Amygdala (tissue), 56 donors: ENCODE data around the gene UTP3.
A peak's percentile ranks its signal among the peaks of the same experiment; 100 is the strongest.
"Not testable (repeated sequence)": the region's sequence is repeated elsewhere in the genome, so short reads cannot be mapped to it uniquely, and the experiment has no call there.

ENCODE experiments used
- DNase-seq, 56 donors: peaks; one replicate each; lab custom pipeline; 2025; lab: John Stamatoyannopoulos, UW

Gene UTP3

DNA sequence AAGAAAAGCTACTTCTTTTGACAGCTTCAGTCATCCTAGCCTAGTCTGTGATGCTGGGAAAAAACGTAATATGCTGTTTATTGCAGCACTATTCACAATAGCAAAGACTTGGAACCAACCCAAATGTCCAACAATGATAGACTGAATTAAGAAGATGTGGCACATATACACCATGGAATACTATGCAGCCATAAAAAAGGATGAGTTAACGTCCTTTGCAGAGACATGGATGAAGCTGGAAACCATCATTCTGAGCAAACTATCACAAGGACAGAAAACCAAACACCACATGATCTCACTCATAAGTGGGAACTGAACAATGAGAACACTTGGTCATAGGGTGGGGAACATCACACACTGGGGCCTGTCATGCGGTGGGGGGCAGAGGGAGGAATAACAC, 6.2 kb upstream of the UTP3 start:
- not testable (repeated sequence) for DNase-seq

DNA sequence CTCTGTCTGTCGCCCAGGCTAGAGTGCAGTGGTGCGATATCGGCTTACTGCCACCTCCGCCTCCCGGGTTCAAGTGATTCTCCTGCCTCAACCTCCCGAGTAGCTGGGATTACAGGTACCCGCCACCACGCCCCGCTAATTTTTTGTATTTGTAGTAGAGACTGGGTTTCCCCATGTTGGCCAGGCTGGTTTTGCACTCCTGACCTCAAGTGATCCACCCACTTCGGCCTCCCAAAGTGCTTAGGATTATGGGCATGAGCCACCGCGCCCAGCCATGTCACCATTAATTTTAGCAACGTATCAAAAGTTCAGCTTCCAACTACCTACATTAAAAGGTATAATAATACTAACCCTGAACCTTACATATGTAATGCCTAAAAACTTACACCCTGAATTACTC, 940 bp upstream of the UTP3 start:
- DNase-seq: peak in 5 of 56 donors; percentile 4 to 41 (median 20)

DNA sequence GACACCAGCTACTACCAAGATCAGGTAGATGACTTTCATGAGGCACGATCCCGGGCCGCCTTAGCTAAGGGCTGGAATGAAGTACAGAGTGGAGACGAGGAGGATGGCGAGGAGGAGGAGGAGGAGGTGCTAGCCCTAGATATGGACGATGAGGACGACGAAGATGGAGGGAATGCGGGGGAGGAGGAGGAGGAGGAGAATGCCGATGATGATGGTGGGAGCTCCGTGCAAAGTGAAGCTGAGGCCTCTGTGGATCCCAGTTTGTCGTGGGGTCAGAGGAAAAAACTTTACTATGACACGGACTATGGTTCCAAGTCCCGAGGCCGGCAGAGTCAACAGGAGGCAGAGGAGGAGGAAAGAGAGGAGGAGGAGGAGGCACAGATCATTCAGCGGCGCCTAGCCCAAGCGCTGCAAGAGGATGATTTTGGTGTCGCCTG, 481 bp downstream of the UTP3 start:
- DNase-seq: peak in 3 of 56 donors; percentile 20 to 54 (median 21)

DNA sequence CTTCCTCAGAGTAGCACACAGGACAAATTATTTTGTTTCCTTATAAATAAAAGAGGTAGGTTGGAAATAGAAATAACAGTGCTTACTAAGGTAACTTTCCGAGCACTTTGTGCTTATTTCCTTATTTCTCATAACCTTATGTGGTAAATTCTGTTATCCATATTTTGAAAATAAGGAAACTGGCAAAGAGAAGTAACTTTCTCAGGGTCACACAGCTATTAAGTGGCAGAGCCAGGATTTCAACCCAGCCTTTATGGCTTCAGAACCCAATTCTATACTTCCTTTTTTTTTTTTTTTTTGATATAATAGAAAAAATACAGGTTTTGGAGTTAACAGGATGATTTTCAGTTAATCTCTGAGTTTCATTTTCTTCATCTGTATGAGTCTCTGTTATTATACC, 3.3 kb downstream of the UTP3 start:
- DNase-seq: no peak

DNA sequence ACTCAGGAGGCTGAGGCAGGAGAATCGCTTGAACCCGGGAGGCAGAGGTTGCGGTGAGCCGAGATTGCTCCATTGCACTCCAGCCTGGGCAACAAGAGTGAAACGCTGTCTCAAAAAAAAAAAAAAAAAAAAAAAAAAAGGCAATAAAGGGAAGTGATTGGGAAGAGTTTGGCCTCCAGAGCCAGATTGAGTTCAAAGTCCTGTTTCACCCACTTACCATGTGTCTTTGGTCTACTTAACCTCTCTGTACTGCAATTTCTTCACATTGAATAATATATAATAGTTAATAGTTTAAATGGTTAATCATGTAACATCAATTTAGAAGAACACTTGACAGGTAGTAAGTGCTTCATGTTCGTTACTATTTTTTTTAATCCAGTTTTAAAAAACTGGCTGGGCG, 6.3 kb downstream of the UTP3 start:
- not testable (repeated sequence) for DNase-seq

DNA sequence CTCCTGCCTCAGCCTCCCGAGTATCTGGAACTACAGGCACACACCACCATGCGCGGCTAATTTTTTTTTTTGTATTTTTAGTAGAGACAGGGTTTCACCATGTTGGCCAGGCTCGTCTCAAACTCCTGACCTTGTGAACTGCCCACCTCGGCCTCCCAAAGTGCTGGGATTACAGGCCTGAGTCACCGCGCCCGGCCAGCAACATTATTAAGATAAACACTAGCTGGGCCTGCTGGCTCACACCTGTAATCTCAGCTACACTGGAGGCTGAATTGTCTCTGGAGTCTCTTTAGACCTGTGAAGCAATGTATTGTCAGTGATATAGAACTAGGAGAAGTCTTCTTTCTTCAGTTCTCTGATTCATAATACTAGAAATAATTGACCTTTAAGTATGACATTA, 10.1 kb downstream of the UTP3 start:
- not testable (repeated sequence) for DNase-seq

DNA sequence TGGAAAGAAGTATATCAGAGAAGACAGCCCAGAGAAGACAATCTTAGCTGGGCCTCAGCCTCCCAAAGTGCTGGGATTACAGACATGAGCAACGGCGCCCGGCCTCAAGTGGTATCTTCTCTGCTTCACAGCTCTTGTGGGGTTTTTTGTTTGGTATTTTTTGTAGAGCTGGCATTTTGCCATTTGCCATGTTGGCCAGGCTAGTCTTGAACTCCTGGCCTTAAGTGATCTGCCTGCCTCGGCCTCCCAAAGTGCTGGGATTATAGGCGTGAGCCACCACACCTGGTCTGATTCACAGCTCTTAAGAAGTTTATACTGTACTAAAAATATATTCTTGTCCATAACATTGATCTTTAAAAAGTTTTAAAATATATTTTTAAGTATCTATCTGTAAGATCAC, 12.4 kb downstream of the UTP3 start:
- DNase-seq: no peak

DNA sequence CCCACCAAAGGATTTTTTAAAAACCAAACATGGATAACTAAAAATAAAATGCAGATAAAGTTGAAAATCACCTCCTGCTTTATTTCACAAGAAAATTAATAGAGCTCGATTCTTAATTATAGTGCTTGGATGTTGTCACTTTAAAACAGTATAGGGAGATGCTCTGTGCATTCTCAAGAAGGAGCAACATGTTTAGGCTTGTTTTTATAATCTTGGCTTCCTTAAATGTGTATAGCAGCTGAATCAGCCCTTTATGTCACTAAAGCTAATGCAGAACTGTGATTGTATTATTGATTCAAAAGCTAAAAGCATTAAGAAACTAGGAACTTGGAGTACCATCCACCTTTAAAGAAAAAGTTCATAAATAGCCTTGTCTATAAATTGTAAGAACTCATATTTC, 12.9 kb downstream of the UTP3 start:
- no peak for DNase-seq

DNA sequence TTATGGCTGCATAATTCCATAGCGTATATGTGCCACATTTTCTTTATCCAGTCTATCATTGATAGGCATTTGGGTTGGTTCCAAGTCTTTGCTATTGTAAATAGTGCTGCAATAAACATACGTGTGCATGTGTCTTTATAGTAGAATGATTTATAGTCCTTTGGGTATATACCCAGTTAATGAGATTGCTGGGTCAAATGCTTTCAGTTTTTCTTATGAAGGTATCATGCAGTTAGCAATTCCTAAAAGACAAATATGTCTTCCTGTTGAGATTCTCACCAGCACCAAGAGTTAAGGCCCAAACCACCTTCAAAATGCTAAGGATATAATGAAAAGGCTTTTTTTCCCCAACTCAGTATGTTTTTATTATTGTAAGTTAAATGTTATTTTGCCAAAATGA, 14.3 kb downstream of the UTP3 start:
- not testable (repeated sequence) for DNase-seq

DNA sequence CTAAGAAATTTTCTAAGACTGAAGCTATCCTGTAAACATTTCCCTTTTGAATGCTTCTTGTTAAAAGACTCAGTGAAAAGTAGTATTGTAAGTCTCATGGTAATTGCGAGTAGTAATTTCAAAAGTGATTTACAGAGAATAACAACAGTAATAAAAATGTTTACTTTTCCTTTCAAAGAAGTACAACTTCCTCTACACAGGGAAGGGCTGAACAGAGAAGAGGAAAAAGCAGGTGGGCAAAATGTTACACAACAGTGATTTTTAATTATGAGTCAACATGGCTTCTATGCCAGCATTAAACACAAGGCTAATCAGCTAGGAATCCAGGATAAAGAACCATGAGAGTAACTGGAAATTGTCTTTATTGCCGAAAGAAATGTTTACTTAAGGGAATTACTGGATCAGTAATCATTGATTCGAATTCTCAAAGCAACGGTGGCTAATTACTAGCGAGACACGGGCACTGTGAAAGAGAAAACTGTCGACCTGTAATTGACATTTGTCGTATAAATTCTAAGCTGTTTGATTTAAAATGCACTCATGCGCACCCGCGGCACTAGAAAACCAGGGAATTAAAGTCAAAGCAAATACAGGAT, 15.4 kb downstream of the UTP3 start:
- peak in 14 of 56 donors; percentile 6 to 50 (median 29) for DNase-seq

DNA sequence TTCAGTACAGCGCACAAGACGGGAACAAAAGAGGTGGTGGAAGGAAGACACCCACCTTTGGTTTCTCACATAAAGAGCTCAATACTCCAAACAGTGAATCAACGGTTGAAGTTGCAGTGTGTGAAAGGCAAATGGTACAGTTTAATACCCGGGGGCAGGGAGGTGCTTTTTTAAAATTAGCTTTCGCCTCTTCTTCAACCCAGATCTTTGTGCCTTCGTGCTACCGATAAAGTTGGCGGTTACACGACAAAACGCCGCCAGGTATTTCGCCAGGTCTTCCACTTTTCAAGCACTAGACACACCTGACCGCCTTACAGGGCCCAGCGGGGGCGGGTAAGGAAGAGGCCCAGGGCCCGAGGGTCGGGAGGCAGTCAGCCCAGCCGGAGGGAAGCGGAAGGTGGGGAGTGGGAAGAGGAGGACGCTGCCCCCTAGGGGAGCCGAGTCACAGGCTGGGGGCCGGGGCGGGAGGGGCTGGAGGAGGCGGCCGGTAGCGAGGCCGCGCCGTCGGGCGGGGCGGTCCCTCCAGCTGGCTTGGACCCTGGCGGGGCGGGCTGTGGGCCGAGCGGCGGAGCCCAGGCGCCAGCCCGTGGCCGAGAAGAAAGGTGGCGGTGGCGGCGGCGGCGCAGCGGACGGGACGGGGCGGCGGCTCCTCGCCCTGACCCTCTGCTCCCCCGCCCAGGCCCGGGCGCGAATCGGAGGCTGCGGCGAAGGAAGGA, 16.0 kb downstream of the UTP3 start:
- peak in 54 of 56 donors; percentile 6 to 82 (median 55) for DNase-seq

DNA sequence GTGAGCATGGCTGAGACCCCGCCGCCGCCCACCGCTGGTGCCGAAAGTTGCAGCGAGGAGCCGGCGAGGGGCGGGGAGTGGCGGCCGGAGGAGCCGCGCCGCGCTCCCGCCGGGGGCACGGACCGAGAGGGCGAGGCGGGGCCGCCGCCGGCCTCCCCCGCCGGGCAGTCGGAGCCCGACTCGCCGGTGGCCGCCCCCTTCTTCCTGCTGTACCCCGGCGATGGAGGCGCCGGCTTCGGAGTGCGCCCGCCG, 16.5 kb downstream of the UTP3 start:
- DNase-seq: peak in 2 of 56 donors; percentile 21 to 29

DNA sequence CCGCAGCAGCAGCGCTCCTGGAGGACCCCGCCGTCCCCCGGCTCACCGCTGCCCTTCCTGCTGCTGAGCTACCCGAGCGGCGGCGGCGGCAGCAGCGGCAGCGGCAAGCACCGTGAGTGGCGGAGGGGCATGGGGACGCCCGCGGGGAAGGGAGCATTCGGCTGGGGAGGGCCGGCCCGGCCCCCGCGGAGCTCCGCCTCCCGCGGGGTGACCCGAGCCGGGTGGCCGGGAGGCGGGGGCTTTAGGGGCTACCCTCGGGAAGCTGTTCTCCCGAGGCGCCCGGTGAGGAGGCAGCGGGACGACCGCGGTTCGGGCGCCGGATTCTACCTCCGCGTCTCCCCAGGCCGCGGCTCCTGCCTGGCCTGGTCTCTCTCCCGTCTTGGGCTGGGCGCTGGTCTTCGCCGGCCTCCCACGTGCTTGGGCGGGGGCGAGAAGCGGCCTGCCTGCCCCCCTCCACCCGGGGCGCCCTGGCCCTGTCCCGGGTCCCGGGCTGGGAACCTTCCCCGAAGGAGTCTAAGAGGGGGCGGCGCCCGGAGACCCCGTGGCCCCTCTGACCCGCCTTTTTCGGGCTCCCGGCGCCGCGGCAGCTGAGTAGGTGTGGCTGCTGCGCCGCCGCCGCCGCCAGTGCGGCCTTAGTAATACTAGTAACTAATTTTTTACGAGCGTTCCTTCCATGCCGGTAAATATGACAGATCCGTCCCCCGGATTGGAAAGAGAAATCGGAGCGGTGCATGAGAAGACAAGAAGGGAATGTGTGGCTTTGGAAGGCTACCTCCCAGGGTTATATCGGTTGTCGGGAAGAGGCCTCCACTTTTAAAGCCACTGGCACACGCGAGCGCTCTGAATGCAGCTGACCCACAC, 17.1 kb downstream of the UTP3 start:
- peak in 52 of 56 donors; percentile 4 to 84 (median 59) for DNase-seq

DNA sequence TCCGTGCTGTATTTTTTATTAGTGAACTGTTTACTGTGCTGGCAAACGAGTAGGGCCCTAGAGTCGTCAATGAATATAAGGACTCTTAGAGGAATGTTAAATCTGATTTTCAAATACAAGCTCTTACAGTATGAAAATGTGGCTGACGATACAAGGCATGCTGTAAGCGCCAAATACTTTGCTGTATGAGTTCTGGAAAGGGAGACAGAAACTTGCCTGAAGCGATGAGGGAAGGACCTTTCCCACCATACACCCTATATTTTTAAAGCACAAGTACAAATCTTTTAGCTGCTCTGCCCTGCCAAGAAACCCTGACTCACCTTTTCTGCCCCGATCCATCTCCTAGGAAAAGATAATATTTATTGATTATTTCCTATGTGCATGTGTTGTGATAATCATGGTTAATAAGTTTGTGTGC, 17.7 kb downstream of the UTP3 start:
- DNase-seq: no peak

DNA sequence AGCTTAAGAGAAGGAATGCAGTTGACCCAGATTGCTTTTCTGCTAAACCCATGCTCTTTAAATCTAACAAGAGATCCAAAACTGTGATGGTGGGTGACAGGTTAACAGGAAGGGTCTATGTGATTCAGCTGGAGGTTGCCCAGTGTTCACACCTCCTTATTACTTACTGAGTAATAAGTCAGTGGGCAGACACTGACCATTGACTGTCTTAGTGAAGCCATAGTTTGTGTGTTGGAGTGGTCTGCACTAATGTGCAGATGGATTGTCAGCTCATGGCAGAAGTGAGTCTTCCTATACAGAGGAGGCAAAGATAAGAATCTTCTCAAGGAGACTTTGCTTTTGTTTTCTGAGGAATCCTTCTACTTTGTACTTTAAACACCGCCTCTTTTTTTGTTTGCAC, 18.2 kb downstream of the UTP3 start:
- DNase-seq: no peak

DNA sequence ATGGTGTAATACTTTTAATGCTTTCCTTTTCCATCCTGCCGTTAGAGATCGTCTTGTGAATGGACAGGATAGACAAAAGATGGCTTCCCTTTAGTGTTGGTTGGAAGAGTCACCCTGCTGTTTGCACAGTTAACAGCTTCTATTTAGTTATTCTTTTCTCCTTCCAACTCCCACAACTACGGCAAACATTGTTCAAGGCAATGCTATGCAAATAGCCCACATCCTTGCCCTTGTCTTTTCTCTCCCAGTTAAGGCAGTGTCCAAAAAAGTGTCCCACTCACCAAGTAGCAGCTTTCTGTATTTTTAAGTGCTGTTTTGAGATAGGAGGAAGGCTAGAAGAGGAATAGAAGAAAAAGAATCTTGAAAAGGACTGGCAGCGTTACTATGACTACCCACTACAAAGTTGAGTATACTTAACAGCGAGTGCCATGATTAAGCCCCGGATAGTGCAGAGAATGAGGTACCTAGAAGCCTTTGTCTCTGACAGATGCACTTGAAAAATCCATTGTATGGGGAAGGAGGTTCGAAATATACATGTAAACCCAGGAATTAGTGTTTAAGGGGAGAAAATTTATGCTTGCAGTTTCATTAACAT, 21.4 kb downstream of the UTP3 start:
- DNase-seq: no peak

DNA sequence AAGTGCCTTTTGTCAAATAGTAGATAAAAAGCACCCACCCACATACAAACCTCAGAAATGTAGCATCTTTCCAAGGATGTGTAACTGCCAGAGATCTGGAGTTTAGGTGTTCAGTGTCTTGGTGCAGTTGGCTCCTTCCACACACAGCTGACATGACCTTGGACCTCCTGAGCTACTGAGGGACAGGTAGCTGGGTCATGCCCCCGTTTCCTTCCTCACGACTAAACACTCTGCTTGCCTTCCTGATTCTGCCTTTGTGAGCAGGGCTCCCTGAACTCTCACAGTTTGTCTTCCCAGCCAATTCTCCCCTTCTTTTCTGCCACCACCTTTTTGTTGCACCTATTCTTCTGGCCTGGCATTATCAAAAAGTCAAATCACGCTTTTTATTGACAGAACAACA, 23.3 kb downstream of the UTP3 start:
- DNase-seq: no peak

DNA sequence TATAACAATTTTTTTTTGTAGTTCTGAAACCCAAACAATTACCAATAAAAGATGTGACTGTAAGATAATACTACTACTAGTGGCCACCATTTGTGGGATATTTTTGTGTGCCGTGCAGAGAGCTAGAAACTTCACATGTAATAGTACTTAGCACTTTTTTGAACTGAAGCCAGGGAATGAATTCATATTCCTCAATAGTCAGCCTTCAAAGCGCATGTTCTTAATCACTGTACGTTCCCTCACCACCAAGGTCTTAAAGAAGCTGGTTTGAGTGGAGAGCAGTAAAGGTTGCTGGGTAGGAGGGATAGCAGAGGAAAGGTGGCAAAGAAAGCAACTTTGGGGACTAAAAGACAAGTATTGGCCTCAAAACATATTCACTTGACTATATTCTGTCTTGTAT, 23.8 kb downstream of the UTP3 start:
- no peak for DNase-seq

DNA sequence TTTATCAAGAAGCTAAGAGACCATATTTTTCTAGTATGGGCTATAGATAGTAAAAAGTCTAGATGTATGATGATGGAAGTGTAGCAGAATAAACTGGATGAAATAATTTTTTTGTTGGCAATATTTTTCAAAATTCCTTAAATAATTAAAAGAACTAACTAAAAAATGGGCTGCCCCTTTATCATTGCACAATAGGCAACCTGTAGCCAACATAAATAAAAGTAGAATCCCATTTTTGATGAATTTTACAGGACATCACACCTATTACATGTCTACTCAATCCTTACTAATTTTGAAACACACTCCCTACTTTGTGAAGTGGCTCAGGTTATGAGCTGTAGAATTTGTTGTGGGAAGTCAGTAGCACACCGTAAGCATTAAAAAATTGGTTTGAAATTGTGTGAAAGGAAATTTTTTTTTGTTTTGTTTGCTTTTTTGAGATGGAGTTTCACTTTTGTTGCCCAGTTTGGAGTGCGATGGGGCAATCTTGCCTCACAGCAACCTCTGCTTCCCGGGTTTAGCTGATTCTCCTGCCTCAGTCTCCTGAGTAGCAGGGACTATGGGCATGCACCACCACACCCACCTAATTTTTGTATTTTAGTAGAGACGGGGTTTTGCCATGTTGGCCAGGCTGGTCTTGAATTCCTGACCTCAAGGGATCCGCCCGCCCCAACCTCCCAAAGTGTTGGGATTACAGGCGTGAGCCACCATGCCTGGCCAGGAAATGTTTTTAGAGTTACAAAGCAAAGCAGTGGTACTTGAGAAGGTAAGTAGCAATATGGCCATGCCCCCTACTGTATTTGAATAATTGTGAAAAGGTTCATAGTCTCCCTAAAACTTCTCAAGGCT, 24.5 kb downstream of the UTP3 start:
- DNase-seq: no peak

DNA sequence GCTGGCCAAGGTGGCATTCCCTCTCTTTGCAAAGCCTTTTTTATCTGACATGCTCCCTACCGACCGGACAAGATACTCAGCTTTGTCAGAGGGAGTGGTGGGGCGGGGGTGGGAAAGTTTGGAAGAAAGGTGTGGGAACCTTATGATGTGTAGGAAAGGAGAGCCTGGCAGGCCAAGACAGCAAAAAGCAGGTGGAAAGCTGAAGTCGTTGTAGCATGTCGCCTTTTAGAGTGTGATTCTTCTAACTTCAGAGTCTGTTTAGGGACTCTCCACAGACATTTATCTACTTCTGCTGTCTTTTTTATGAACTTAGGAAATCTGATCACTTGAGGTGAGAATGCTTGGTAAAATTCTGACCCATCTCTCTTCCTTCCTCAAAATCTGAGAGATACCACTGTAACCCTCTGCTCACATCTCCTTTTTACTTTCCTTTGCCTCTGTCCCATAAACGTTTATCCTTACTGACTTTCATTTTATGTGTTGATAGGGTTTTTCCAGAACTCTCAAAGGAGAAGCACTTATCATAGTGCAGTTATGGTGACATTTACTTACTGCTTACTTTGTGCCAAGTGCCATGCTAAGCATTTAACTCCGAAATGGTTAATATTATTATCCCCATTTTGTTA, 25.2 kb downstream of the UTP3 start:
- DNase-seq: no peak
